A549 (cell line): Measurements from ENCODE around the gene YTHDC2.

Experiments used
- CTCF ChIP-seq: fragments of >200 bp; sonication (Bioruptor Twin); formaldehyde crosslinking; IDR thresholded peaks from 3 replicates; pipeline ENCODE4 v1.5.1; 2016
- ELK1 ChIP-seq: fragments of 150-350 bp; IDR thresholded peaks from 2 replicates; pipeline ENCODE4 v1.6.1; 2014; ENCODE audit warnings: low read depth, mild to moderate bottlenecking, low read length
- EP300 ChIP-seq, 2 experiments: fragments of >200 bp; sonication (Bioruptor Twin); formaldehyde crosslinking; IDR thresholded peaks; 2 replicates in 1 of 2; 3 replicates in 1 of 2; pipeline ENCODE4 v1.6.1; 2016 to 2017
- GATA3 ChIP-seq: IDR thresholded peaks from 2 replicates; pipeline ENCODE4 v1.6.1; 2012; ENCODE audit warnings: borderline replicate concordance
- HOXA7 ChIP-seq: fragments of 250-450 bp; sonication (Bioruptor Pico); IDR thresholded peaks from 2 replicates; pipeline ENCODE4 v1.5.0; 2020; ENCODE audit warnings: mild to moderate bottlenecking, moderate library complexity
- MAZ ChIP-seq: fragments of 150-350 bp; IDR thresholded peaks from 2 replicates; pipeline ENCODE4 v1.6.1; 2014; ENCODE audit warnings: antibody characterized with exemption, low read depth, low read length, borderline replicate concordance
- MYC ChIP-seq: IDR thresholded peaks from 2 replicates; pipeline ENCODE4 v1.6.1; 2012; ENCODE audit warnings: mild to moderate bottlenecking, inconsistent platforms, low read length, improper control_type of control experiment, borderline replicate concordance
- POLR2A ChIP-seq: IDR thresholded peaks from 2 replicates; pipeline ENCODE4 v1.6.1; 2012; ENCODE audit warnings: mild to moderate bottlenecking, low read length
- RAD21 ChIP-seq, 2 experiments: fragments of >200 bp in 1 of 2; sonication (Bioruptor Twin) in 1 of 2; formaldehyde crosslinking in 1 of 2; IDR thresholded peaks in 1 of 2; conservative IDR thresholded peaks in 1 of 2; 2 replicates in 1 of 2; 3 replicates in 1 of 2; pipeline ENCODE4 v1.6.1; 2012 to 2018; ENCODE audit warnings: inconsistent platforms in 1 of 2
- REST ChIP-seq: fragments of 200-600 bp; sonication (generic); IDR thresholded peaks from 2 replicates; pipeline ENCODE4 v1.6.1; 2016; ENCODE audit warnings: antibody characterized with exemption, mild to moderate bottlenecking, moderate library complexity
- RFX5 ChIP-seq: fragments of 450-650 bp; IDR thresholded peaks from 2 replicates; pipeline ENCODE4 v1.7.1; 2014; ENCODE audit warnings: antibody characterized with exemption, mild to moderate bottlenecking, moderate library complexity

- TF ChIP-seq ELK1 = no peak
- no peak for TF ChIP-seq CTCF
- TF ChIP-seq HOXA7 (CRISPR knock-in tag) = no peak
- TF ChIP-seq GATA3 = no peak
- no peak for TF ChIP-seq POLR2A
- TF ChIP-seq MYC = no peak
- no peak for TF ChIP-seq MAZ
- no peak for TF ChIP-seq EP300 (IDR thresholded peaks at IDR 0.05)
- TF ChIP-seq REST = no peak
- TF ChIP-seq RFX5 = no peak
- no peak for TF ChIP-seq RAD21 (conservative IDR thresholded peaks at IDR 0.05 in 1 of 2, IDR thresholded peaks at IDR 0.05 in 1 of 2)
These were observed 94.7 kb downstream of the YTHDC2 start for GRCh38 chr5:113608113-113608596.
